Activated CD8-positive, alpha-beta T cell treated with anti-CD3 and anti-CD28 coated beads for 36 hours (primary cell): ENCODE measurements around the gene NPAS1. TPM values are rescaled to one million over a fixed set of nuclear protein-coding genes. Genes with fewer than 3 reads are reported as not detected.

Experiments used
- ATAC-seq: fragments of 200-7000 bp; cut with Tn5 transposase; one replicate; pipeline ENCODE4 v1.10.0; 2021; ENCODE audit warnings: mild to moderate bottlenecking, moderate library complexity
- CTCF ChIA-PET: fragments of 350-600 bp; sonication (Branson Sonifier 250); formaldehyde crosslinking; loops from one replicate; lab custom pipeline; 2021; ENCODE audit warnings: antibody characterized with exemption; lab: Charles Lee
- POLR2A ChIA-PET: fragments of 350-600 bp; sonication (Branson Sonifier 250); formaldehyde crosslinking; loops from one replicate; lab custom pipeline; 2021; ENCODE audit warnings: antibody characterized with exemption; lab: Charles Lee
- DNase-seq: peaks from one replicate; pipeline ENCODE4 v3.0.0-alpha.2; 2020
- H3K27ac Mint-ChIP-seq: one replicate; pipeline ENCODE4 v1.8.0; 2021; ENCODE audit warnings: mild to moderate bottlenecking, mixed read lengths
- H3K27me3 Mint-ChIP-seq: one replicate; pipeline ENCODE4 v1.8.0; 2021; ENCODE audit warnings: mixed read lengths
- H3K36me3 Mint-ChIP-seq: one replicate; pipeline ENCODE4 v1.8.0; 2021; ENCODE audit warnings: low read depth, mixed read lengths
- H3K4me1 Mint-ChIP-seq: one replicate; pipeline ENCODE4 v1.8.0; 2021; ENCODE audit warnings: low read depth, mixed read lengths
- H3K4me3 Mint-ChIP-seq: one replicate; pipeline ENCODE4 v1.8.0; 2021; ENCODE audit warnings: mild to moderate bottlenecking, moderate library complexity, mixed read lengths
- H3K9me3 Mint-ChIP-seq: one replicate; pipeline ENCODE4 v1.8.0; 2021; ENCODE audit warnings: mixed read lengths
- intact Hi-C: fragments of 100-400 bp; cut with micrococcal nuclease; formaldehyde crosslinking; loops from one replicate; pipeline ENCODE4 v1.10.0; 2022
- total RNA-seq, 2 experiments: library from RNA; stranded (reverse); gene quantifications; one replicate each; pipeline ENCODE4 v1.2.3, GENCODE V29; 2021
- TF ChIP-seq, protein P1 (sequence below): fragments of 200-600 bp; IDR thresholded peaks from one replicate; pipeline ENCODE4 v1.8.0; 2022; ENCODE audit warnings: antibody characterized with exemption, mild to moderate bottlenecking

The NPAS1 gene
- total RNA-seq, 2 experiments from 2014 or later, result 0.27 to 0.65 TPM

GRCh38 chr19:47039239-47039874, 19.7 kb downstream of the NPAS1 start:
- CTCF ChIA-PET, result no interaction called here
- POLR2A ChIA-PET, result interaction anchor here (0.6 kb wide), 1 partner anchor 17 kb away, joined by 3 read pairs; no protein-coding TSS in a partner anchor
- ATAC-seq, result no peak
- H3K9me3 Mint-ChIP-seq, result no peaks in the 10 kb centered on the region
- H3K36me3 Mint-ChIP-seq, result no peaks in the 10 kb centered on the region
- H3K27me3 Mint-ChIP-seq, result no peaks in the 10 kb centered on the region
- H3K4me3 Mint-ChIP-seq, result no peak overlapping the region
- H3K27ac Mint-ChIP-seq, result no peak overlapping the region
- H3K4me1 Mint-ChIP-seq, result peaks cover 8% of the 10 kb centered on the region
- no peak for DNase-seq
- intact Hi-C loops, result no loop called here
- TF ChIP-seq, protein P1, sequence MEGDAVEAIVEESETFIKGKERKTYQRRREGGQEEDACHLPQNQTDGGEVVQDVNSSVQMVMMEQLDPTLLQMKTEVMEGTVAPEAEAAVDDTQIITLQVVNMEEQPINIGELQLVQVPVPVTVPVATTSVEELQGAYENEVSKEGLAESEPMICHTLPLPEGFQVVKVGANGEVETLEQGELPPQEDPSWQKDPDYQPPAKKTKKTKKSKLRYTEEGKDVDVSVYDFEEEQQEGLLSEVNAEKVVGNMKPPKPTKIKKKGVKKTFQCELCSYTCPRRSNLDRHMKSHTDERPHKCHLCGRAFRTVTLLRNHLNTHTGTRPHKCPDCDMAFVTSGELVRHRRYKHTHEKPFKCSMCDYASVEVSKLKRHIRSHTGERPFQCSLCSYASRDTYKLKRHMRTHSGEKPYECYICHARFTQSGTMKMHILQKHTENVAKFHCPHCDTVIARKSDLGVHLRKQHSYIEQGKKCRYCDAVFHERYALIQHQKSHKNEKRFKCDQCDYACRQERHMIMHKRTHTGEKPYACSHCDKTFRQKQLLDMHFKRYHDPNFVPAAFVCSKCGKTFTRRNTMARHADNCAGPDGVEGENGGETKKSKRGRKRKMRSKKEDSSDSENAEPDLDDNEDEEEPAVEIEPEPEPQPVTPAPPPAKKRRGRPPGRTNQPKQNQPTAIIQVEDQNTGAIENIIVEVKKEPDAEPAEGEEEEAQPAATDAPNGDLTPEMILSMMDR, result no peak

DNA sequence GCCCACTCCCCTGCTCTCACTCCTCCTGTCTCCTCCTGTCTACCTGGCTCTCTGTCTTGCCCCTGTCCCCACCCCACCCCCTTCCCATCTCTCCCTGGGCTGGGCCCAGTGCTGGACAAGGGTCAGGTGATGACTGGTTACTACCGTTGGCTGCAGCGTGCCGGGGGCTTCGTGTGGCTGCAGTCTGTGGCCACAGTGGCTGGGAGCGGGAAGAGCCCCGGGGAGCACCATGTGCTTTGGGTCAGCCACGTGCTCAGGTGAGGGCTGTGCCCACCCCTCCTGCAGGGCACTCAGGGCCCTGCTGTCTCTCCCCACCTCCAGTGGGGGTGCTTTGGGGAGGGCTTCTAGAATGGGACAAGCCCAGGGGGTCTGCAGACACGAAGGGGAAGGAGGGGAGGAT, 21.2 kb downstream of the NPAS1 start:
- intact Hi-C loops, result no loop called here
- POLR2A ChIA-PET, result no interaction called here
- H3K27me3 Mint-ChIP-seq, result no peaks in the 10 kb centered on the region
- CTCF ChIA-PET, result no interaction called here
- H3K9me3 Mint-ChIP-seq, result no peaks in the 10 kb centered on the region
- H3K27ac Mint-ChIP-seq, result no peak overlapping the region
- H3K36me3 Mint-ChIP-seq, result no peaks in the 10 kb centered on the region
- ATAC-seq (no peak), DNase-seq (no peak)
- TF ChIP-seq, protein P1, result no peak
- H3K4me1 Mint-ChIP-seq, result no peaks in the 10 kb centered on the region
- no peak overlapping the region for H3K4me3 Mint-ChIP-seq

- ATAC-seq, result no peak
- ChIA-PET CTCF (interaction anchor here (1.2 to 2.0 kb wide), 2 partner anchors 9 to 10 kb away, joined by 6 read pairs; no protein-coding TSS in a partner anchor), POLR2A (no interaction called here)
- intact Hi-C loops, result no loop called here
- Mint-ChIP-seq H3K4me1 (peaks cover 12% of the 10 kb centered on the region), H3K27me3 (no peaks in the 10 kb centered on the region), H3K36me3 (no peaks in the 10 kb centered on the region), H3K27ac (no peak overlapping the region), H3K4me3 (no peak overlapping the region), H3K9me3 (no peaks in the 10 kb centered on the region)
- DNase-seq, result no peak
- TF ChIP-seq, protein P1, result no peak
Measured at GRCh38 chr19:47044946-47045866, 25.6 kb downstream of the NPAS1 start.

- Mint-ChIP-seq H3K36me3 (no peaks in the 10 kb centered on the region), H3K27me3 (no peaks in the 10 kb centered on the region), H3K27ac (no peak overlapping the region), H3K4me3 (no peak overlapping the region), H3K9me3 (no peaks in the 10 kb centered on the region), H3K4me1 (peaks cover 12% of the 10 kb centered on the region)
- intact Hi-C loops, result no loop called here
- ATAC-seq (no peak), DNase-seq (no peak)
- POLR2A ChIA-PET, result interaction anchor here (0.7 kb wide), 1 partner anchor 22 kb away, joined by 3 read pairs; no protein-coding TSS in a partner anchor
- CTCF ChIA-PET, result no interaction called here
- TF ChIP-seq, protein P1, result no peak
Measured at GRCh38 chr19:47045867-47046470, 26.3 kb downstream of the NPAS1 start.
